Measurements from ENCODE around the gene MAGI1.

The MAGI1 gene

DNA sequence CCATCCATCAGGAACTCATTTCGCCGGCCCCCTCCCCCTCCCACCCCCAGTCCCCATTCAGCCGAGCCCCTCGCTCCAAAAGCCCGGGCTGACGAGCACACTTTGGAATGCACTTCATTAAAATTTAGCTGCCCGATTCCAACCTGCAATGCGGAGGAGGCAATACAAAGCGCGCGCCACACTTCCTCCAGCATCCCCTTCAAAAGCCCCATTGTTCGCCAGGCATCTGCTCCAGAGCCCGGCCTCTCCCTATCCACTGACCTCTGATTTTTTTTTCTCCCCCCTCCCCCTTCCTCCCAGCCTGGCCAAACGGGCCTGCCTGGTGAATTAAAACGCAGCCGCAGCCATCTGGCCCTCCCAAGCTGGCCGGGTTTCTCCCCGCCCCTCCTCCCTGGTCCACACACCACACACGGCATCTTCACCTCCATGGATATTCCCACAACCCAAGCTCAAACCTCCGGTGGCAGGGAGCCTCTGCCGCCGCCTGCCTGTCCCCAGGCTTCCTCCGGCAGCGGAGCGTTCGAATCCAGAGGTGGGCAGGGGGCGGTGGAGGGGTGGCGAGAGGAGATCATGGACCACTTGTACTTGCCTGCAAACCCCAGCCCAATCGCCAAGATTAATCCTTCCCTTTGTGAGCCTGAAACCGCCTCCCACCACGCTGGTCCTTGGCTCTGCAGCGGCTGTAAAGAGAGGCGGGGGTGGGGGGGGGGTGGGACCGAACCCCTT is 441.3 kb downstream of the MAGI1 start:
- DNase-seq, result peak in 55 of 56 donors; percentile 21 to 86 (median 66)

DNA sequence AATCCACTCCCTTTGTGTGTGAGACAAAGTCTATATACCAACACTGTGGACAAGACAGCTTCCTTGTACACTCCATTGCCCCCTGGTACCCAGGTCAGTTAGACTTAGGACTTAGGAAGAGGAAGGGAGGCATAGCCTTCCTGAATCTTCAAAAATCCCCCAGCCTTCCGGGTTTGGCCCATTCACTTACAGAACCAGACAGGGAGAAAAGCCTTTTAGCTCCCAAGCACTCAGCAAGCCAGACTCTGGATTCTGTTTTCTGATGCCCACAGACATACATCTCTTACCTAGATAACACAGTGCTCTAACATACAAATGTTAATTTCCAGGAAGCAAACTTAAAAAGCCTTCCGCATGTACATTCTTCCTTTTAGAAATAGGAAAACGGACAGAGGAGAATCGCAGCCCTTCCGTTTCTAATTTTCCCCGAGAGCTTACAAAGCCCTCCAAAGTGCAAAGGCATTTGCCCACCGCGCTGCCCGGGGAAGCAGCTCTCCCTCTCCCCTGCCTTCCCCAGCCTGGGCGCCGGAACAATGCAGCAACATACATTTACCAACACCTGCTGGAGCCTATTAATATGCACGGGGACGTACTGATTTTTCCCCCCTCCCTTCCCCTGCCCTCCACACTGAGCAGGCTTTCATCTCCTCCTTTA is 442.0 kb downstream of the MAGI1 start:
- DNase-seq, result peak in 25 of 56 donors; percentile 15 to 75 (median 56)

DNA sequence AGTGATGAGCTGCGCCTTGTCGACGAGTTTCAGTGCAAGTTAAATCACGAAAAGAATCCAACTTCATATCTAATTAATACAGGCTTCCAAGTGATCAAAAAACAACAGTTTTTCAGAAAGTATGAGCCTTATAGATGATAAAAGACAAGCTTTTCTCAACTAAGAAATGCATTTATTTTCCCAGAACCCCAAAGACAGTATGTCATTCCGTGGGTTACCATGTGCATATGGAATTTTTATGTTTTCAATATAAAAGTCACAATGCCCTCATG is 442.8 kb downstream of the MAGI1 start:
- no peak for DNase-seq

DNA sequence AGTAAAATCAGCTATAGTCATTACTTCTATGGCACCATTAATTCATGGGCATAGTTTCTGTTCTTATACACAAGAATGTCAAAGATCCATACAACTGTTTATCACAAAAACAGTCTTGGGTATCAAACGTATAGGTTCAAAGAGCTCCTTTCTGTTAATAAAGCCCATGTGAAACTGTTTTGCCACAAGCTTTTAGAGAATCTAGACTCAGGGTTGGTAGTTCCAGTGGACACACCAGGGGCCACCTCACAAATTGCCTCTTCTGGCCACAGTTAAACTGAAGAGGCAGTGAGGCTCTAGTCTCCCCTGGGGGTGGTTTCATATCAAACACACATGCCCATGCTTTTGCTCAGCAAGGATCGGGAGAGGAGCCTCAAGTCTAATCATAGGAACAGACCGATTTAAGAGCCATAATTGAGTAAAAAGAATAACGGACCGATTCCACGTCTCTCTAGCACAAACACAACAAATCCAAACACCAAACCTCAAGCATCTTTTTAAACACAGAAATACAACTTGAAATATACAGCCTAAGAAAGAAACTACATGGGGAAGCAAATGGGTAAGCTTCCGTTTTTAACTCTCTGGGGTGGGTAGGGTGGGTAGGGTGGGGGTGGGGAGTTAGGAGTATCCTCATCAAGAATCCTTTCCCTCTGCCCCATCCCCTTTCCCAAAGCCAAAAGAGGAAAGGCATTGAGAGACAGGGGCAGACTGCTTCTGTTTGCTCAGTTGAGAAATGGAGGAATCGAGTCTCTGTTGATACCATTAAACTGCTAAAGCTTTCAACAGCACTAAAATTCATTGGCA is 443.3 kb downstream of the MAGI1 start:
- DNase-seq, result peak in 7 of 56 donors; percentile 8 to 46 (median 19)

DNA sequence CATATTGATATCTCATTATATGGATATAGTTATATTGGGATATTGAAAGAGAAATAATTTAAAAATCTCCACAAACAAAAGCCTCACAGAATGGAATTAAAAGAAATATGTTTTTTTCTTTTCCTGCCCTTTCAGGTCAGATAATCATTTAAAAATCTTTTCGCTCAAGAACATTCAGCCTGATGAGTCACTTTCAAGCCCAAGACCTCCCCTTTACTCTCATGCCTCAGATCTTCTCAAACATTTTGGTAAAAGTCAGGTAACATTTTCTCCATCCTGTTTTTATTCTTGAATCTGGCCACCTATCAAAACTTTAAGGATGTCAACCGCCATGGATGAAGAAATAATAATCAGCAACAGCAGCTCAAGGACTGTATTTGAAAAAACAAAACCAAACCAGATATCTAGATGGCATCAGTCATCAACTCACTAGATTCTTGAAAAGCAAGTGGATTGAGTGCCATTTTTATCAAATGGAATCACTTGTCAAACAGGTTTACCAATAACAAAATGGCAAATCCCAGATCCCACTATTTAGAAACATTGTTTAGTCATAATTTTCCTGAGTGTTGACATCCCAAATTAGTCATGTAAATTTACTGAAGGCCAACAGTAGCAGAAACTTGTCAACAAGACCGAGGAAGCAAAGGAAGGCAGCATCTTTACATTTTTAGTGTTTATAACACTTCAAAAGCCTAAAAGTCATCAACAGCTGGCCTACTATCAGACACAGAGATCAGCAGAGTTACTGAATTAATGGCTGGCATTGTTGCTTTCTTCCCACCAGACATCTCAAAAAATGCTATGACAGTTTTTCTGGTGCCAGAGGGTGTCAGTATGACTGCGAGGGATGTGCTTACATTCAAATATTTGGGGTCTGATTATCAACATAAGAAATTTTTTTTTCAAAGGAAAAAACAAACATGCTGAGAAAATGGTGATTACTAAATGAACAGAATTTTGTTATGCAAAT is 444.7 kb downstream of the MAGI1 start:
- peak in 2 of 56 donors; percentile 12 to 44 for DNase-seq

DNA sequence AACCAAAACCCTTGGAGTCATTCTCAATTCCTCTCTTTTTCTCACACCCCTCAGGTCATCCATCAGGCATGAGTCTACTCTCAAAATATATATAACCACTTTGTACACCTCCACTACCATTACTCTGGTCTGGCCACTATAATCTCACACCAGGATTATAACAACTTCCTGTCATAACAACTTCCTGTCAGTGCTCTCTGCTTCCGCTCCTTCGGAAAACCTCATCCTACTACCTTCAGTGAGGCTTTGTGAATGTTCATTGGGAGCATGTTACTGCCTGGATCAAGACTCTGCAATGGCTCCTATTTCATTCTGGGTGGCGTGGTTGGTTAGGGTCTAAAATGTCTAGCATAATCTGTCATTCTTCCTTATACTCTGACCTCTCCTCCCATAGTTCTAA is 447.4 kb downstream of the MAGI1 start:
- DNase-seq, result no peak

DNA sequence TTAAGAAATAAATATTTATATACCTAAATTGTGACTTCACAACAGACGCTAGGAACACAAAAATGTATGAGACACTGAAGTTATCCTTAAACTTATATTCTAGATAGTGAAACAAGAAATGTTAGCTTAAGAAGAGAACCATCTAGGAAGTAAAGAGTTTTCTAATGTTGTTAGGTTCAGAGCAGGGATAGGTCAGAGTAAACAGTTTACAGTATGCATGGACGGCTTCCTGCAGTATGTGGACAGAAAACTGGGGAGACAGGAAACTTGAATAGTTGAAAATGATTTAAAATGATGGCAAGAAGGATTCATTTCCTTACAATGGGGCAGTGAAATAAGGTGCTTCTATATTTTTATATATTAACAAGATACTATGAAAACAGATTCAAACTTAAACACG is 449.8 kb downstream of the MAGI1 start:
- no peak for DNase-seq

DNA sequence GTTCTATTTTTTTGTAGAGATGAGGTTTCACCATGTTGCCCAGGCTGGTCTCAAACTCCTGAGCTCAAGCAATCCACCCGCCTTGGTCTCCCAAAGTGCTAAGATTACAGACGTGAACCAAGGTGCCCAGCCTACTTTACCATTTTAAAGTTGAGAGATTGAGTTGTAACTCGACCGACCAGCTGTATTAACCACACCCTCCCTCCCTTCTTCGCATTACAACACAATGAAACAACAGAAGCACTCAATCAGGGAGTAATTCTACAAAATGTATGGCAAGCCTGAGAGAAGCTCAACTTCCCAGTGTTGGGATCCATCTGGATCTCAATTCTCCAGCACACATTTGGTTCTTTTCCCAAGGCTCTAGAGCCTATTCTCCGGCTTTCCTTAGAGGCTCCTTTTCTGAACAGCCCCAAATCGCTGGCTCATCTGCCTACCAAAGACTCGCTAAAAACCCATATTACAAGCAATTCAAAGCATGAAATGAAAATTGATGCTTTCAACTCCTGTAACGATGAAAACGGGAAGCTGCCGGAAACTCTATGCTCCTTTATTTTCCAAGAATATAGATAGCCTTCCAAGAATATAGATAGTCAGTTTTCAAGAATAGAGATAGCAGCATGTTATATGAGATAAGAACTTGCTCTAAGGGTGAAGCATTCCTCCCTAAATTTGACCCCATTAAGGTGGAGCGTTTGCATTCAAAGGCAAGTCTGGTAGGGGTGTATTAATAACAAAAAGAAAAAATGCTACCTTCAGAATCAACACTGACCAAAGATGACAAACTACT is 450.9 kb downstream of the MAGI1 start:
- DNase-seq, result no peak

DNA sequence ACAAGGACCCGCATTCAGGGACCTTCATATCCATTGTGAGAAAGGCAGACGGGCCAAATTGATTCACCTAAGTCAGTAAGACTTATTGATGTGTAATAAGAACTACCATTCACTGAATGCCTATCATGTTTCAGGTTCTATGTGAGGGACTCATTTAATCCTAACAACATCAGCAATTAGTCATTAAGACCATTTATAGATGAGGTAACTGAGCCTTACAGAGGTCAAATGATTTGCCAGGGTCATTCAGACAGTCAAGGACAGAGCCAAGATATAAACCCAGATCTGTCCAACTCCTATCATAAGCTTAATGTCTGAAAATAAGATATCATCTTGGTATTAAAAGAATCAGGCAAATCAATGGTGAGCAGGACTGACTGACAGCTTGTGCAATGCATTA is 453.8 kb downstream of the MAGI1 start:
- no peak for DNase-seq

DNA sequence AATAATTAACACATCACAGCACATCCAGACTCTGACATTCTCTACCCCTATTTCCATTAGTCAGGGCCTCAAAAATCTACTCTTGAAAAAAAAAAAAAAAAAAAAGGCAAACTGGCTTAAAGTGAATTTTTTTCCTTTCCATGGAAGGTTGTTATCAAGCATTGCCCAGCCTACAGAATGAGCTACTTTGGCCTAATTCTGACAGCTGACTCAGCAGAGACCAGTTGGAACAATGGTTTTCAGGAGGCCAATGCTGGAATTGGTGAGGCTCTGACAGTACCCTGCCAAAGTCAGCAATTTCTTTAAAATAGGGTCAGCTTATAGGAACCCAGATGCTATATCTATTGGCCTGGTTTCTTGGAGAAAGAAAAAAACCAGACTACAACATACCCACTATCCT is 454.7 kb downstream of the MAGI1 start:
- DNase-seq, result no peak

DNA sequence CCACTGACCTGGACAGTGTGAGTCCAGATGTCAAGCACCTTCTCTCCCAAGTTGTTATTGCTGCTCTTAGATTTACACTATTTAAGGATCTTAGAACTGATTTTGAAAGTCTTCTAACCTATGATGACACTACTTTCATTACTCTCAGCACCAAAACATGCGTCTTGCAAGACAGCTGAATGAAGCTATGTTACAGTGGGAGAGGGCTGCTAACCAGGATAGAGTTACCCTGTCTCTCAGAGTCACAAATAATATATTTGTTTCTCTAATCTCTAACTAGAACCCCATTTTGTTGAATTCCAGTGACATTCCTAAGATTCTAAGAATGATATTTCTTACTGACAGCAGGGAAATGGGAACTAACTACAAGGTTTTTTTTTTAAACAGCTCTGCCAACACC is 455.5 kb downstream of the MAGI1 start:
- DNase-seq, result no peak

DNA sequence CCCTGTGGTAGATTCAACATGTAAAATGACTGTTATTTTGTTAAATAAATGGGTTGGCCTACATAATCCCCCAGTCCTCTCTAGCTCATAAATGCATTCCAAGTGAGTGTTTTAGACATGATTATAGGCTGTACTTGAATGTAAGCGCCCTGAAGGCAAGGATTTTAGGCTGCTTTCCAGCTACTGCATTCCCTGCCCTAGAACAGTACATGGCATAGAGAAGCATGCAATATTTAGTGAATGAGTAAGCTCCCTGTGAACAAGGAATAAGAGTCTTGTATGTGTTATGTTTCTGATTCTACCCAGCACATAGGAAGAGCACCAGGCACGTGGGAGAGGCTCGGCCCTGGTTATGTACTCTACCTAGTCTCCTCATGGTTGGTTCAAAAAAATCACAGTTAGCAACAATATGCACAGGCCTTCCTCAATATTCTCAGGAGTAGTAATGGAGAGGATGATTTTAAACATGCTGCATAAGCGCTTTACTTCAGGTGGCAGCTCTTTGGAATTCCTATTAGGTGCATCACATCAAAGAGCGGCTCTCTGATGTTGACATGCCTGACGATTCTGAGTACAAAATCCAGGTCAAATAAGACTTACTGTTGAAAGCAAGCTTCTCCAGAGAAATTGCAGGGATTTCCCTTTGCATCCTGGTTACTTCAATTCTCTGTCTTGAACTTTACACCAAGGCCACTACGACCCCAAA is 456.6 kb downstream of the MAGI1 start:
- no peak for DNase-seq

DNA sequence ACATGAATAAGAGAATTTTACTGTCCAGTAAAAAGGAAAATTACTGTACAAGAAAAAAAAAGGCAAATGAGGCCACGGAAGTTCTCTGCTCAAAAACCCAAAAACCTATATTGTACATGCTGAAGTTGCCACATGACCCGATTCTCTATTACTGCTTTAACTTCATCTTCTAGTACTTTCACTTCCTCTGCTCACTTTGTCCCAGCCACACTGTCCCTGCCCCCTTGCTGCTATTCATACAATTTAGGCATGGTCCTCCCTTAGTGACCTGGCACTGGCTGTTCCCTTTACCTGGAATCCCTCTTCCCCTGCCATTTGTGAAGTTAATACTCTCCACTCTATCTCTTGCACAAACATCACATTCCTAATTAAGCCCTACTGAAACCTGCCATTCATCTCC is 457.4 kb downstream of the MAGI1 start:
- DNase-seq, result no peak

DNA sequence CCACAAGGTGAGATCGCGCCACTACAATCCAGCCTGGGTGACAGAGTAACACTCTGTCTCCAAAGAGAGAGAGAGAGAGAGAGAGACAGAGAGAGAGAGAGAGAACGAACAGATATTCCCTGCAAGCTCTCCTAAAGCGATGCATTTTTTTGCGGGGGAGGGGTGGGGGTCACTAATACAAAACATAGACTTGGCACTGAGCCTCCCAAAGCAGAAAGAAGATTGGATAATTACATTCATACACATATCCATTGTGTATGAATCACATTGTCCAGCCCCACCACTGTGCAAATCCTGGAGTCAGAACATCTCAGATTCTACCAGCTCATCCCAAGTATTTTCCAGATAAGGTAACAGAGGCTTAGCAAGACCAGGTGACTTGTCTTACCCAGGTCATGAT is 459.9 kb downstream of the MAGI1 start:
- DNase-seq, result no peak

DNA sequence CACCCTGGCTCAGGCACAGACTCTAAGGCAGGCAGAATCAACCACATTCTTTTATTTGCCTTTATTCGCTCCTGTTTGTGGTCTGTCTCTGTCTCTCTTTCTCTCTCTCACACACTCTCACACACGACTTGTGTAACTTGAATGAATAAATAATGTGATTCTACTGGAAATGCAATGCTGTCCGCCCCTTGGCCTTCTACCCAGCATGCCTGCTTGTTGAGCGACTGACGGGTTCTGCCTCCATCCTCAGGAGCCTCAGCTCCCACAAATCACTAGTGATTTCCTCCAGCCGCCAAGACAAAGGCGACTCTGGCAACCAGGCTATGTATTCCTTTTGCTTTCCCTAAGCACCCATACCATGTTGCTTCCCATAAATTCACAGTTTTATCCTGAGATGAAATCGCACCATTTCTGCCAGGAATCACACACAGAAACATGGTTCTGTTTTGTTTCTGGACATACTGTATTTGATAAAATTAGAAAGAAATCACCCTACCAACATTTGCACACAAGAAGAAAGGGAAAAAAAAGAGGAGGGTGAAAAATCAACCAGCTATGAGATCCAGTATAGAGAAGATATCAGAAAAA is 460.8 kb downstream of the MAGI1 start:
- DNase-seq, result peak in 6 of 56 donors; percentile 3 to 19 (median 14)

DNA sequence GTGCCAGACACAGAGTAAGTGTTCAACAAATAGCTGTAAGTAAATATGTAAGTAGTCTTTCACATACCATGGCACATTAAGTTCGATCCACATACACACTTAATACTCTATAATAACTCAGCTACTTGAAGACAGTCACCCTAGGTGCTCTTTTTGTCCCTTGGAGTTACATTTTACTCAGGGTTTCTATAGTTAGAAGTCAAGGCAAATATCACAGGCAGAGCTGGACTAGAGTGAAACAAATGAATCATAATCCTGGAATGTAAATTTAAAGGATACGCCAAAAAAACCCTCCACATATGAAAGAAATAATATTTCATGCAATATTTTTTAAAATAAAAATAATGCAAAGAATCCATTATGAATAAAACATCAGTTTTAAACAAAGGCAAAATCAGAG is 461.8 kb downstream of the MAGI1 start:
- no peak for DNase-seq

DNA sequence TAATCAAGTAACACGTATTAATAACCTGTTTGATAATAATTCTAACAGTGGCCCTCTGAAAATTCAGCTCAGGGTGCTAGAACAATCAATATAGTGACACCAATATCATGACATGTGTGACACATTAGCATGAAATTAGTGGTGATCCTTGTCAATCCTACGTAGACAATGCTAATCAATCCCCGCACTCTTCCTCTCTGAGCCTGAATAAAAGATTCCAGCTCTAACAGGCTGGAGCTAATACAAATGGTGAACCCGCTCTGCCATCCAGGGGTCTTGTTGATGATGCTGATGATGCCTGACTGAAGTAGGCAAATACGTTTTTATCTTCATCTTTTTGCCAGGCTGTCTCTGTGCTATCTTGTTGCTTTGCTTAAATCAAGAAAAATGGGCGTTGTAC is 462.5 kb downstream of the MAGI1 start:
- no peak for DNase-seq

DNA sequence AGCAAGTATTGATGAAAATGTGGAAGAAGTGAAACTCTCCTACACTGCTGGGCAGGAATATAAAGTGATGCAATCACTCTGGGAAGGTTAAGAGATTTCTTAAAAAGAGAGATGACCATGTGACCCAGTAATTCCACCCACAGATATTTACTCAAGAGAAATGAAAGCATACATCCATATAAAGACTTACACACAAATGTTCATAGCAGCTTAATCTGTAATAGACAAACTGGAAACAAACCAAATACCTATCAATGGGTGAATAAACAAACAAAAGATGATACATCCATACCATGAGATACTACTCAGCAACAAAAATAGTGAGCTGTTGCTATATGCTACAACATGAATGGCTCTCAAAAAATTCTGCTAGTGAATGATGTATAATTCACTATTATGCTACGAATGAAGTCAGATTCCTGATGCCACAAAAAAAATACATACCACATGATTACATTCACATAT is 463.3 kb downstream of the MAGI1 start:
- no peak for DNase-seq

DNA sequence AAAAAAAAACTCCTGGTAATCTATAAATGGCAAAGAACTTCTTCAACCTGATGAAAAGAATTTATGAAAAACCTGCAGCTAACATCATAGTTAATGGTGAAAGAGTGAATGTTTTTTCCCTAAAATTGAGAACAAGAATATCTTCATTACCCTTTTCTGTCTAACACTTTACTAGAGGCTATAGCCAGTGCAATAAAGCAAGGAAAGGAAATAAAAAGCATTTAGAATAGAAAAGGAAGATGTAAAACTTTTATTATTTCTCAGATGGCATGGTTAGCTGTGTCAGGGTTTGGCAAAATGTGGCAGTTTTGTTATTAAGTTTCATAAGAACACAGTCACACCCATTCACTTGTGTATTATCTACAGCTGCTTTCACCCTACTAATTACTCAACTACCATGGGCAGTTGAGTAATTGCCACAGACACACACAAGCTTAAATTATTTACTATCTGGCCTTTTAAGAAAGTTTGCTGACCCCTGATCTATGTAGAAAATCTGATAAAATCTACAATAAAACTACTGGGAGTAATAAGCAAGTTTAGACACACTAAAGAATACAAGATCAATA is 465.1 kb downstream of the MAGI1 start:
- no peak for DNase-seq
